Transverse colon (tissue), 4 donors: ENCODE measurements around the gene DNER.

ENCODE experiments used
- EP300 ChIP-seq: sonication (generic); formaldehyde crosslinking; IDR thresholded peaks from one replicate; pipeline ENCODE4 v1.6.1; 2017; ENCODE audit warnings: antibody characterized with exemption, low read depth
- POLR2A ChIP-seq: fragments of 450-650 bp; IDR thresholded peaks from one replicate; pipeline ENCODE4 v1.6.1; 2016; ENCODE audit warnings: antibody characterized with exemption, mild to moderate bottlenecking, moderate library complexity
- POLR2AphosphoS5 ChIP-seq, 3 donors: sonication (generic); formaldehyde crosslinking; IDR thresholded peaks; one replicate each; pipeline ENCODE4 v1.6.1; 2016; ENCODE audit warnings: antibody characterized with exemption in 3 of 3
- TF ChIP-seq, protein P1 (sequence below), 5 experiments: fragments of 200-600 bp in 3 of 5; fragments of 450-650 bp in 2 of 5; sonication (generic) in 3 of 5; IDR thresholded peaks; 1 replicate in 2 of 5; 2 replicates in 3 of 5; pipeline ENCODE4 v1.5.1; 2016 to 2017; ENCODE audit warnings: antibody characterized with exemption in 5 of 5, inconsistent platforms in 3 of 5, mild to moderate bottlenecking in 2 of 5, moderate library complexity in 1 of 5

- TF ChIP-seq, protein P1, sequence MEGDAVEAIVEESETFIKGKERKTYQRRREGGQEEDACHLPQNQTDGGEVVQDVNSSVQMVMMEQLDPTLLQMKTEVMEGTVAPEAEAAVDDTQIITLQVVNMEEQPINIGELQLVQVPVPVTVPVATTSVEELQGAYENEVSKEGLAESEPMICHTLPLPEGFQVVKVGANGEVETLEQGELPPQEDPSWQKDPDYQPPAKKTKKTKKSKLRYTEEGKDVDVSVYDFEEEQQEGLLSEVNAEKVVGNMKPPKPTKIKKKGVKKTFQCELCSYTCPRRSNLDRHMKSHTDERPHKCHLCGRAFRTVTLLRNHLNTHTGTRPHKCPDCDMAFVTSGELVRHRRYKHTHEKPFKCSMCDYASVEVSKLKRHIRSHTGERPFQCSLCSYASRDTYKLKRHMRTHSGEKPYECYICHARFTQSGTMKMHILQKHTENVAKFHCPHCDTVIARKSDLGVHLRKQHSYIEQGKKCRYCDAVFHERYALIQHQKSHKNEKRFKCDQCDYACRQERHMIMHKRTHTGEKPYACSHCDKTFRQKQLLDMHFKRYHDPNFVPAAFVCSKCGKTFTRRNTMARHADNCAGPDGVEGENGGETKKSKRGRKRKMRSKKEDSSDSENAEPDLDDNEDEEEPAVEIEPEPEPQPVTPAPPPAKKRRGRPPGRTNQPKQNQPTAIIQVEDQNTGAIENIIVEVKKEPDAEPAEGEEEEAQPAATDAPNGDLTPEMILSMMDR (IDR thresholded peaks at IDR 0.05) = no peak
- TF ChIP-seq POLR2A (no peak), EP300 (no peak), POLR2AphosphoS5 (IDR thresholded peaks at IDR 0.05) (no peak)
These were observed 281.0 kb downstream of the DNER start for GRCh38 chr2:229433351-229433750.
